ENCODE results near the gene TARM1. TPM values are rescaled to one million over a fixed set of nuclear protein-coding genes. Genes with fewer than 3 reads are reported as not detected.

TARM1 gene
- total and polyA plus RNA-seq, 5 donors from 2014 or later = not detected

GRCh38 chr19:54123682-54124081 is 42.5 kb upstream of the TARM1 start:
- no peak for DNase-seq

GRCh38 chr19:54121259-54121658 is 40.1 kb upstream of the TARM1 start:
- Histone ChIP-seq H3K9me3 (ENCODE audit: control insufficient read depth in 2 of 2, low read length in 2 of 2) (no peaks in the 10 kb centered on the region), H3K27ac (ENCODE audit: insufficient read depth, low read length, poor library complexity, severe bottlenecking) (no peak overlapping the region), H3K4me1 (ENCODE audit: control insufficient read depth, insufficient read depth, low read length, poor library complexity, severe bottlenecking) (peaks cover 9% of the 10 kb centered on the region), H3K4me3 (ENCODE audit: low read depth, low read length) (no peak overlapping the region), H3K27me3 (ENCODE audit: control insufficient read depth, insufficient read depth, low read length) (no peaks in the 10 kb centered on the region), H3K36me3 (ENCODE audit: control insufficient read depth, insufficient read depth, low read length) (peaks cover 68% of the 10 kb centered on the region)
- Mint-ChIP-seq H3K27me3 (no peaks in the 10 kb centered on the region), H3K4me3 (no peak overlapping the region), H3K9me3 (no peaks in the 10 kb centered on the region), H3K4me1 (peaks cover 0 to 14% (median 7%) of the 10 kb centered on the region in 4 donors), H3K36me3 (peaks cover 13% of the 10 kb centered on the region), H3K27ac (no peak overlapping the region)
- DNase-seq (no peak), ATAC-seq (ENCODE audit: low read depth in 2 of 2) (no peak)

More at GRCh38 chr19:54123682-54124081, 42.5 kb upstream of the TARM1 start:
- no peak overlapping the region for H3K4me3 Mint-ChIP-seq
- no peak overlapping the region for H3K27ac Mint-ChIP-seq
- Histone ChIP-seq H3K27ac (ENCODE audit: insufficient read depth, low read length, poor library complexity, severe bottlenecking) (no peak overlapping the region), H3K27me3 (ENCODE audit: control insufficient read depth, insufficient read depth, low read length) (no peaks in the 10 kb centered on the region), H3K36me3 (ENCODE audit: control insufficient read depth, insufficient read depth, low read length) (peaks cover 71% of the 10 kb centered on the region), H3K4me1 (ENCODE audit: control insufficient read depth, insufficient read depth, low read length, poor library complexity, severe bottlenecking) (no peaks in the 10 kb centered on the region), H3K4me3 (ENCODE audit: low read depth, low read length) (no peak overlapping the region), H3K9me3 (ENCODE audit: control insufficient read depth in 2 of 2, low read length in 2 of 2) (no peaks in the 10 kb centered on the region)
- H3K4me1 Mint-ChIP-seq = peaks cover 0 to 2% (median 0%) of the 10 kb centered on the region in 4 donors
- no peak for ATAC-seq (ENCODE audit: low read depth in 2 of 2)
- H3K36me3 Mint-ChIP-seq = peaks cover 20% of the 10 kb centered on the region
- no peaks in the 10 kb centered on the region for H3K27me3 Mint-ChIP-seq
- H3K9me3 Mint-ChIP-seq = no peaks in the 10 kb centered on the region

DNA sequence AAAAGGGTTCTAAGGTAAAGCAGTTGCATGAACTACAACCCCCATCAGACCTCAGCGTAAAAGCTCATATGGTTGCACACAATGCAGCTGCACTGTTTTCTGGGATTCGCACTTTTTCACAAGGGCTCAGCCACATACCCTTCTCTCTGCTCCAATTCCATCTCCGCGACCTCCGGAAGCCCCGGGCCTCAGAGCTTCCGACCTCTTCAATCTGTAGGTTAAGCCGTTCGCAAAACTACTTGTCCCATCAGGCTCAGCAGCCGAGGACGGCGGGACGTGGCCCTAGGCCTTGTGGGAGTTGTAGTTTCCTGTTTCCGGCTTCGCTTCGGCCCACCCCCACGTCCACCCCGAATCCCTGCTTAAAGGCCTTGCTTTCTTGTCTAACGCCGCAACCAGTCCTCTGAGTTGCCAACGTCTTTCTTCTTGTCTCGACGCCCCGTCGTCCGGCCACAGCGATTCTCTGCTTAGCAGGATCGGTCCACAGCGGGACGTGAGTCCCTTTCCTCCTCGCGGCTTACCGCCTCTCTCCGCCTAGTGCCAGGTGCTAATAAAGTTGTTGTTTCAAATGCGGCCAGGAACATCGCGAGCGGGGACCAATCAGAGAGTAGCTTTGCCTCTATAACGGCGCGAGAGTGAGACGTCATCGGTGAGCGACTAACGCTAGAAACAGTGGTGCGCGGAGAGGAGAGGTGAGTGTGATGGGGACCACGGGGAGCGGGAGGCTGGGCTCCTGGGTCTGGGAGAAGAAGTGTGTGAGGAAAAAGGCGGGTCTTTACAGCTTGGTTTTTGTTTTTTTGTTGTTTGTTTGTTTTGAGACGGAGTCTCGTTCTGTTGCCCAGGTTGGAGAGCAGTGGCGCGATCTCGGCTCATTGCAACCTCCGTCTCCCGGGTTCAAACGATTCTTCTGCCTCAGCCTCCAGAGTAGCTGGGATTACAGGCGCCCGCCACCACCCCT is 34.2 kb upstream of the TARM1 start, which contains the start of the genes PRPF31 and TFPT:
TSS of gene PRPF31 (plus strand) at position 646 of the 955 bp plus-strand sequence. CDS start 2,525 bp downstream, outside the sequence.
TSS of gene TFPT (minus strand) at position 549 of the 955 bp plus-strand sequence. CDS start at position 161, 388 bp downstream.
- Mint-ChIP-seq H3K36me3 (peaks cover 14% of the 10 kb centered on the region), H3K9me3 (no peaks in the 10 kb centered on the region), H3K4me3 (peak within 1 kb of the TSS; percentile 93 to 95 (median 94)), H3K27me3 (peaks cover 4% of the 10 kb centered on the region), H3K27ac (peak within 1 kb of the TSS; percentile 92 to 97 (median 96)), H3K4me1 (peaks cover 8 to 43% (median 20%) of the 10 kb centered on the region in 4 donors)
- Histone ChIP-seq H3K27me3 (ENCODE audit: control insufficient read depth, insufficient read depth, low read length) (no peaks in the 10 kb centered on the region), H3K4me3 (ENCODE audit: low read depth, low read length) (peak within 1 kb of the TSS; percentile 96), H3K36me3 (ENCODE audit: control insufficient read depth, insufficient read depth, low read length) (peaks cover 29% of the 10 kb centered on the region), H3K9me3 (ENCODE audit: control insufficient read depth in 2 of 2, low read length in 2 of 2) (no peaks in the 10 kb centered on the region), H3K27ac (ENCODE audit: insufficient read depth, low read length, poor library complexity, severe bottlenecking) (peak within 1 kb of the TSS; percentile 86), H3K4me1 (ENCODE audit: control insufficient read depth, insufficient read depth, low read length, poor library complexity, severe bottlenecking) (peaks cover 26% of the 10 kb centered on the region)
- DNase-seq (peak; percentile 95 to 99 (median 97)), ATAC-seq (ENCODE audit: low read depth in 2 of 2) (peak; percentile 87 to 90)

GRCh38 chr19:54114340-54115108 is 33.4 kb upstream of the TARM1 start:
- Histone ChIP-seq H3K27me3 (ENCODE audit: control insufficient read depth, insufficient read depth, low read length) (no peaks in the 10 kb centered on the region), H3K27ac (ENCODE audit: insufficient read depth, low read length, poor library complexity, severe bottlenecking) (peak overlapping the region; percentile 86), H3K4me1 (ENCODE audit: control insufficient read depth, insufficient read depth, low read length, poor library complexity, severe bottlenecking) (peaks cover 26% of the 10 kb centered on the region), H3K9me3 (ENCODE audit: control insufficient read depth in 2 of 2, low read length in 2 of 2) (no peaks in the 10 kb centered on the region), H3K4me3 (ENCODE audit: low read depth, low read length) (peak overlapping the region; percentile 96), H3K36me3 (ENCODE audit: control insufficient read depth, insufficient read depth, low read length) (peaks cover 27% of the 10 kb centered on the region)
- Mint-ChIP-seq H3K27ac (peak overlapping the region; percentile 92 to 97 (median 96)), H3K4me1 (peaks cover 8 to 45% (median 20%) of the 10 kb centered on the region in 4 donors), H3K36me3 (peaks cover 9% of the 10 kb centered on the region), H3K27me3 (peaks cover 4% of the 10 kb centered on the region), H3K9me3 (no peaks in the 10 kb centered on the region), H3K4me3 (peak overlapping the region; percentile 93 to 95 (median 94))
- DNase-seq = peak; percentile 18 to 83 (median 54)
- peak; percentile 26 to 32 for ATAC-seq (ENCODE audit: low read depth in 2 of 2)

GRCh38 chr19:54109651-54110050 is 28.5 kb upstream of the TARM1 start:
- Mint-ChIP-seq H3K4me1 (peaks cover 0 to 36% (median 6%) of the 10 kb centered on the region in 4 donors), H3K36me3 (peaks cover 23% of the 10 kb centered on the region), H3K27me3 (no peaks in the 10 kb centered on the region), H3K27ac (no peak overlapping the region), H3K4me3 (no peak overlapping the region), H3K9me3 (no peaks in the 10 kb centered on the region)
- Histone ChIP-seq H3K36me3 (ENCODE audit: control insufficient read depth, insufficient read depth, low read length) (peaks cover 51% of the 10 kb centered on the region), H3K27ac (ENCODE audit: insufficient read depth, low read length, poor library complexity, severe bottlenecking) (no peak overlapping the region), H3K4me1 (ENCODE audit: control insufficient read depth, insufficient read depth, low read length, poor library complexity, severe bottlenecking) (peaks cover 10% of the 10 kb centered on the region), H3K9me3 (ENCODE audit: control insufficient read depth in 2 of 2, low read length in 2 of 2) (no peaks in the 10 kb centered on the region), H3K27me3 (ENCODE audit: control insufficient read depth, insufficient read depth, low read length) (no peaks in the 10 kb centered on the region), H3K4me3 (ENCODE audit: low read depth, low read length) (no peak overlapping the region)
- ATAC-seq (ENCODE audit: low read depth in 2 of 2) (no peak), DNase-seq (no peak)

DNA sequence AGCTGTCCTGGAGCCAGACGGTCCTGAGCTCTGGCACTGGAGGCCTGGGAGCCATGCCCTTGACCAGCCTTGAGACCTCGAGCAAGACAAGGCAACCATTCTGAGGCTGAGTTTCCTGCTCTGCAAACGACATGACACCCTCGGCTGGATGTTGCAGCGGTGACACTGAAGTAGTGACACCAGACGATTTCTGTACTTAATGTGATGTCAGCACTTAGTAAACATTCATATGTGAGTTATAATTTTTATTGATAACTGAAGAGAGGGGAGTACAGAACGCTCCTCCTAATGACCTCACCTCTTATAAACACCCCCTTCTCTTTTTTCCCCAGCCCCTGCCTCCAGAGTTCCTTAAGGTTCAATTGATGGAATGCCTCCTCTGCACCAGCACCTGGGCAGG is 27.3 kb upstream of the TARM1 start:
- H3K27ac Mint-ChIP-seq = no peak overlapping the region
- H3K27me3 Mint-ChIP-seq = no peaks in the 10 kb centered on the region
- peaks cover 51% of the 10 kb centered on the region for H3K36me3 ChIP-seq (ENCODE audit: control insufficient read depth, insufficient read depth, low read length)

DNA sequence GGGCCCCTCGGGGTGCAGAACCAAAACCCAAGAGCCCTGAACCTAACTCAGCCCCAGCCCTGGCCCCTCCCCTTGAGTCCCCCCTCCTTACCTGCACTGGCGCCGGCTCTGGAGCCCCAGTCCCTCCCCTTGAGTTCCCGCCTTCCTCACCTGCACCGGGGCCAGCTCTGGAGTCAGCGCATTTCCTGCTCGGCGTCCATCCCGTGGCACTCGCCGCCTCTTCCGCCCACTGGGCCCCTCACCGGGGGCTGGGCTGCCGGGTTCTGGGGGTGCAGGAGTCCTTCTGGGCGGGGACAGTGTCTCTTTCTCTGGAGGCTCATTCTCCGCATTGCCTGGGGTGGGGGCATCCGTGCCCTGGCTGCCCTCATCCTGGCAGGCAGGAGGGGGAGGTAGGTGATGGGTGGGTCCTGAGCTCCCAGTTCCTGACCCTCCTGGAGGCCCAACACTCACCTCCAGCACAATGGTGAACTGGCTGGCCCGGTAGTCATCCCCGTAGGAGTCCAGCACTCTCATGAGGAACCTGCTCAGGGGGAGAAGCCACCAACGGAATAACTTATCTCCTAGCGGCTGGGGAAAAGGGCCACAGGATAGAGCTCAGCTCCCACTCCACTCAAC is 26.8 kb upstream of the TARM1 start:
- Mint-ChIP-seq H3K36me3 (peaks cover 23% of the 10 kb centered on the region), H3K27ac (no peak overlapping the region), H3K9me3 (no peaks in the 10 kb centered on the region), H3K4me3 (peak overlapping the region in 1 of 4 donors; percentile 49), H3K27me3 (no peaks in the 10 kb centered on the region), H3K4me1 (peaks cover 0 to 34% (median 7%) of the 10 kb centered on the region in 4 donors)
- ATAC-seq (ENCODE audit: low read depth in 2 of 2) (no peak), DNase-seq (no peak)
- H3K27ac ChIP-seq (ENCODE audit: insufficient read depth, low read length, poor library complexity, severe bottlenecking) = no peak overlapping the region
- H3K4me1 ChIP-seq (ENCODE audit: control insufficient read depth, insufficient read depth, low read length, poor library complexity, severe bottlenecking) = peaks cover 7% of the 10 kb centered on the region
- no peak overlapping the region for H3K4me3 ChIP-seq (ENCODE audit: low read depth, low read length)
- no peaks in the 10 kb centered on the region for H3K9me3 ChIP-seq (ENCODE audit: control insufficient read depth in 2 of 2, low read length in 2 of 2)
- peaks cover 51% of the 10 kb centered on the region for H3K36me3 ChIP-seq (ENCODE audit: control insufficient read depth, insufficient read depth, low read length)
- H3K27me3 ChIP-seq (ENCODE audit: control insufficient read depth, insufficient read depth, low read length) = no peaks in the 10 kb centered on the region

More for the DNA sequence above, 27.3 kb upstream of the TARM1 start:
- DNase-seq (no peak), ATAC-seq (ENCODE audit: low read depth in 2 of 2) (no peak)
- Histone ChIP-seq H3K27me3 (ENCODE audit: control insufficient read depth, insufficient read depth, low read length) (no peaks in the 10 kb centered on the region), H3K4me3 (ENCODE audit: low read depth, low read length) (no peak overlapping the region), H3K9me3 (ENCODE audit: control insufficient read depth in 2 of 2, low read length in 2 of 2) (no peaks in the 10 kb centered on the region), H3K4me1 (ENCODE audit: control insufficient read depth, insufficient read depth, low read length, poor library complexity, severe bottlenecking) (peaks cover 2% of the 10 kb centered on the region), H3K27ac (ENCODE audit: insufficient read depth, low read length, poor library complexity, severe bottlenecking) (no peak overlapping the region)
- Mint-ChIP-seq H3K36me3 (peaks cover 23% of the 10 kb centered on the region), H3K9me3 (no peaks in the 10 kb centered on the region), H3K4me3 (peak overlapping the region in 1 of 4 donors; percentile 49), H3K4me1 (peaks cover 0 to 34% (median 4%) of the 10 kb centered on the region in 4 donors)

Measured in CD4-positive, CD25-positive, alpha-beta regulatory T cell (primary cell).